Naive thymus-derived CD4-positive, alpha-beta T cell (primary cell): Measurements from ENCODE around the gene SAXO2. TPM values are rescaled to one million over a fixed set of nuclear protein-coding genes. Genes with fewer than 3 reads are reported as not detected.
"Not testable (repeated sequence)": the region's sequence is repeated elsewhere in the genome, so short reads cannot be mapped to it uniquely, and the experiment has no call there.

Experiments
- ATAC-seq: fragments of 150-1000 bp; cut with Tn5 transposase; 2 replicates; pipeline ENCODE4 v1.10.0; 2021; ENCODE audit warnings: mild to moderate bottlenecking, moderate library complexity
- CTCF ChIA-PET: fragments of 350-600 bp; sonication (Branson Sonifier 250); formaldehyde crosslinking; loops from one replicate; lab custom pipeline; 2021; ENCODE audit warnings: antibody characterized with exemption; lab: Charles Lee
- POLR2A ChIA-PET: fragments of 350-600 bp; sonication (Branson Sonifier 250); formaldehyde crosslinking; loops from one replicate; lab custom pipeline; 2021; ENCODE audit warnings: antibody characterized with exemption, inconsistent platforms; lab: Charles Lee
- DNase-seq, 9 donors: peaks; one replicate each; pipeline versions ENCODE4 v3.0.0 to v3.0.0-alpha.2; 2020 to 2022; ENCODE audit warnings: mixed read lengths in 1 of 9
- H3K27ac ChIP-seq: one replicate; pipeline ENCODE4 v1.7.0; 2013; ENCODE audit warnings: mild to moderate bottlenecking, low read depth, low read length, moderate library complexity
- H3K27me3 ChIP-seq, 2 donors: one replicate each; pipeline ENCODE4 v1.7.0; 2013; ENCODE audit warnings: low read length in 2 of 2, mild to moderate bottlenecking in 2 of 2, moderate library complexity in 2 of 2; ENCODE audit not compliant: control insufficient read depth in 2 of 2, insufficient read depth in 2 of 2
- H3K36me3 ChIP-seq, 3 experiments: 1 replicate in 2 of 3; 2 replicates in 1 of 3; pipeline ENCODE4 v1.7.0; 2013; ENCODE audit warnings: low read length in 3 of 3, mild to moderate bottlenecking in 3 of 3, moderate library complexity in 1 of 3; ENCODE audit not compliant: insufficient read depth in 3 of 3, control insufficient read depth in 2 of 3
- H3K4me1 ChIP-seq, 2 donors: one replicate each; pipeline ENCODE4 v1.7.0; 2013; ENCODE audit warnings: low read length in 2 of 2, mild to moderate bottlenecking in 2 of 2, moderate library complexity in 1 of 2; ENCODE audit not compliant: control insufficient read depth in 2 of 2, insufficient read depth in 2 of 2
- H3K4me3 ChIP-seq: 2 replicates; pipeline ENCODE4 v1.7.0; 2013; ENCODE audit warnings: mild to moderate bottlenecking, low read length
- H3K9me3 ChIP-seq, 3 experiments: 1 replicate in 2 of 3; 2 replicates in 1 of 3; pipeline ENCODE4 v1.7.0; 2013; ENCODE audit warnings: low read length in 3 of 3; ENCODE audit not compliant: control insufficient read depth in 2 of 3
- H3K27ac Mint-ChIP-seq, 9 donors: one replicate each; pipeline ENCODE4 v1.8.0; 2020 to 2022; ENCODE audit warnings: mixed read lengths in 9 of 9, mild to moderate bottlenecking in 8 of 9, moderate library complexity in 5 of 9, inconsistent platforms in 2 of 9
- H3K27me3 Mint-ChIP-seq, 5 donors: one replicate each; pipeline ENCODE4 v1.8.0; 2021 to 2022; ENCODE audit warnings: mixed read lengths in 5 of 5, mild to moderate bottlenecking in 1 of 5
- H3K36me3 Mint-ChIP-seq, 5 donors: one replicate each; pipeline ENCODE4 v1.8.0; 2020 to 2022; ENCODE audit warnings: mixed read lengths in 5 of 5, mild to moderate bottlenecking in 3 of 5, inconsistent platforms in 1 of 5
- H3K4me1 Mint-ChIP-seq, 7 donors: one replicate each; pipeline ENCODE4 v1.8.0; 2020 to 2022; ENCODE audit warnings: mixed read lengths in 7 of 7, mild to moderate bottlenecking in 3 of 7, inconsistent platforms in 1 of 7
- H3K4me3 Mint-ChIP-seq, 10 donors: one replicate each; pipeline ENCODE4 v1.8.0; 2020 to 2022; ENCODE audit warnings: mild to moderate bottlenecking in 10 of 10, mixed read lengths in 10 of 10, moderate library complexity in 6 of 10, inconsistent platforms in 2 of 10
- H3K9me3 Mint-ChIP-seq, 11 donors: one replicate each; pipeline ENCODE4 v1.8.0; 2020 to 2022; ENCODE audit warnings: mixed read lengths in 11 of 11, mild to moderate bottlenecking in 4 of 11, inconsistent platforms in 1 of 11, moderate library complexity in 1 of 11
- intact Hi-C, 2 donors: fragments of 100-400 bp; cut with micrococcal nuclease; formaldehyde crosslinking; loops; one replicate each; pipeline ENCODE4 v1.15.1; 2023
- polyA plus RNA-seq, 2 donors: library from polyadenylated mRNA; unstranded; fragments of 300-500 nt; fragmentation: Illumina TruSeq; gene quantifications; one replicate each; pipeline ENCODE4 v1.2.3, GENCODE V29; 2021
- total RNA-seq, 6 experiments: library from RNA in 5 of 6; stranded (reverse) in 5 of 6; gene quantifications; 1 replicate in 5 of 6; 2 replicates in 1 of 6; pipeline ENCODE4 v1.2.3 and lab custom pipeline; 2021 to 2026

SAXO2 gene
- total and polyA plus RNA-seq, 7 experiments from 2014 or later: 0.25 to 6.4 (median 1.6) TPM; not detected in 2

- H3K36me3 ChIP-seq, H3K9me3 ChIP-seq, H3K9me3 Mint-ChIP-seq, CTCF ChIA-PET, H3K27me3 Mint-ChIP-seq, H3K27me3 ChIP-seq: not testable (repeated sequence)
- peak overlapping the region; percentile 67 for H3K4me3 ChIP-seq
- H3K36me3 Mint-ChIP-seq: peaks cover 2 to 26% (median 13%) of the 10 kb centered on the region in 5 donors
- intact Hi-C loops: loop anchor here (1.0 to 5.0 kb wide), 2 partner anchors 214 to 279 kb away; partner anchors contain the start of genes MEX3B (in 1 of the 2) and RPS17 (in 1 of the 2)
- ATAC-seq: peak; percentile 28
- H3K4me3 Mint-ChIP-seq: peak overlapping the region; percentile 86 to 99 (median 96)
- peak overlapping the region in 8 of 9 donors; percentile 34 to 92 (median 90) for H3K27ac Mint-ChIP-seq
- POLR2A ChIA-PET: interaction anchor here (1.2 kb wide), 1 partner anchor 105 kb away, joined by 3 read pairs; no protein-coding TSS in a partner anchor
- H3K4me1 Mint-ChIP-seq: peaks cover 22 to 53% (median 34%) of the 10 kb centered on the region in 7 donors
- peaks cover 8 to 16% of the 10 kb centered on the region in 2 donors for H3K4me1 ChIP-seq
- peak overlapping the region; percentile 57 for H3K27ac ChIP-seq
- DNase-seq: peak in 2 of 9 donors; percentile 1 to 46
Observed at GRCh38 chr15:82261566-82262421, 824 bp upstream of the SAXO2 start.

GRCh38 chr15:82263350-82263749 is 732 bp downstream of the SAXO2 start:
- H3K4me3 Mint-ChIP-seq: peak overlapping the region; percentile 86 to 99 (median 96)
- ChIA-PET POLR2A (no interaction called here), CTCF (no interaction called here)
- H3K27ac Mint-ChIP-seq: peak overlapping the region in 8 of 9 donors; percentile 60 to 92 (median 90)
- peaks cover 0 to 13% (median 7%) of the 10 kb centered on the region in 5 donors for H3K36me3 Mint-ChIP-seq
- DNase-seq (no peak), ATAC-seq (no peak)
- Histone ChIP-seq H3K27ac (peak overlapping the region; percentile 57), H3K4me3 (peak overlapping the region; percentile 67), H3K27me3 (no peaks in the 10 kb centered on the region), H3K4me1 (peaks cover 8 to 16% of the 10 kb centered on the region in 2 donors), H3K9me3 (no peaks in the 10 kb centered on the region), H3K36me3 (peaks cover 0 to 4% (median 0%) of the 10 kb centered on the region in 3 experiments)
- peaks cover 0 to 4% (median 0%) of the 10 kb centered on the region in 5 donors for H3K27me3 Mint-ChIP-seq
- intact Hi-C loops: loop anchor here in 1 of 2 donors (5.0 kb wide), 1 partner anchor 216 kb away; the partner anchor contains the start of gene MEX3B
- peaks cover 22 to 57% (median 34%) of the 10 kb centered on the region in 7 donors for H3K4me1 Mint-ChIP-seq
- no peaks in the 10 kb centered on the region for H3K9me3 Mint-ChIP-seq

- intact Hi-C loops, H3K4me1 ChIP-seq, POLR2A ChIA-PET, CTCF ChIA-PET, H3K4me3 ChIP-seq, H3K4me3 Mint-ChIP-seq, H3K27ac ChIP-seq, H3K36me3 ChIP-seq, H3K9me3 Mint-ChIP-seq, H3K27me3 ChIP-seq, ATAC-seq, H3K27ac Mint-ChIP-seq, DNase-seq, H3K36me3 Mint-ChIP-seq, H3K9me3 ChIP-seq: not testable (repeated sequence)
- Mint-ChIP-seq H3K27me3 (peaks cover 0 to 12% (median 0%) of the 10 kb centered on the region in 5 donors), H3K4me1 (peaks cover 6 to 36% (median 13%) of the 10 kb centered on the region in 7 donors)
Observed at GRCh38 chr15:82267137-82267536, 4.5 kb downstream of the SAXO2 start.

GRCh38 chr15:82268454-82268853 is 5.8 kb downstream of the SAXO2 start:
- H3K4me3 ChIP-seq, CTCF ChIA-PET, H3K36me3 ChIP-seq, H3K27me3 ChIP-seq, H3K9me3 Mint-ChIP-seq, POLR2A ChIA-PET, intact Hi-C loops, H3K4me1 ChIP-seq, H3K9me3 ChIP-seq, H3K36me3 Mint-ChIP-seq, H3K27ac ChIP-seq: not testable (repeated sequence)
- peak overlapping the region in 1 of 10 donors; percentile 14 for H3K4me3 Mint-ChIP-seq
- ATAC-seq (peak; percentile 55), DNase-seq (peak in 4 of 9 donors; percentile 13 to 41 (median 29))
- H3K27me3 Mint-ChIP-seq: peaks cover 0 to 12% (median 0%) of the 10 kb centered on the region in 5 donors
- peaks cover 0 to 25% (median 3%) of the 10 kb centered on the region in 7 donors for H3K4me1 Mint-ChIP-seq
- H3K27ac Mint-ChIP-seq: peak overlapping the region in 1 of 9 donors; percentile 56

- H3K36me3 ChIP-seq: no peaks in the 10 kb centered on the region
- H3K4me1 Mint-ChIP-seq: peaks cover 0 to 4% (median 0%) of the 10 kb centered on the region in 7 donors
- no peak overlapping the region for H3K27ac ChIP-seq
- intact Hi-C loops: no loop called here
- no peak overlapping the region for H3K27ac Mint-ChIP-seq
- peaks cover 6 to 29% (median 13%) of the 10 kb centered on the region in 5 donors for H3K27me3 Mint-ChIP-seq
- H3K4me1 ChIP-seq: no peaks in the 10 kb centered on the region
- no peaks in the 10 kb centered on the region for H3K27me3 ChIP-seq
- no peak overlapping the region for H3K4me3 Mint-ChIP-seq
- ATAC-seq (no peak), DNase-seq (no peak)
- H3K9me3 Mint-ChIP-seq: peaks cover 0 to 18% (median 1%) of the 10 kb centered on the region in 11 donors
- no peak overlapping the region for H3K4me3 ChIP-seq
- peaks cover 0 to 16% (median 14%) of the 10 kb centered on the region in 5 donors for H3K36me3 Mint-ChIP-seq
- ChIA-PET CTCF (no interaction called here), POLR2A (no interaction called here)
- no peaks in the 10 kb centered on the region for H3K9me3 ChIP-seq
Observed at GRCh38 chr15:82272154-82272553, 9.5 kb downstream of the SAXO2 start.

- ChIA-PET POLR2A (no interaction called here), CTCF (no interaction called here)
- H3K27ac Mint-ChIP-seq: no peak overlapping the region
- peaks cover 0 to 18% (median 1%) of the 10 kb centered on the region in 11 donors for H3K9me3 Mint-ChIP-seq
- H3K4me1 Mint-ChIP-seq: no peaks in the 10 kb centered on the region
- peaks cover 0 to 16% (median 14%) of the 10 kb centered on the region in 5 donors for H3K36me3 Mint-ChIP-seq
- H3K4me3 Mint-ChIP-seq: no peak overlapping the region
- no peaks in the 10 kb centered on the region for H3K27me3 ChIP-seq
- no peak for DNase-seq
- H3K27me3 Mint-ChIP-seq: peaks cover 6 to 52% (median 13%) of the 10 kb centered on the region in 5 donors
- intact Hi-C loops: no loop called here
- no peak for ATAC-seq
- no peaks in the 10 kb centered on the region for H3K4me1 ChIP-seq
- H3K9me3 ChIP-seq: no peaks in the 10 kb centered on the region
- no peak overlapping the region for H3K4me3 ChIP-seq
- no peak overlapping the region for H3K27ac ChIP-seq
- H3K36me3 ChIP-seq: no peaks in the 10 kb centered on the region
Observed at GRCh38 chr15:82275410-82275809, 12.8 kb downstream of the SAXO2 start.
